SIG-M5 treated with dmso at 0.1 percent for 504 hours (cell line): Measurements from ENCODE around the gene KIF18B.
A peak's percentile ranks its signal among the peaks of the same experiment; 100 is the strongest.

Source experiments
- DNase-seq: peaks from one replicate; lab custom pipeline; 2025; ENCODE audit not compliant: unreplicated experiment; lab: John Stamatoyannopoulos, UW

Gene KIF18B

GRCh38 chr17:44947461-44948314 lies at the start of gene KIF18B:
Gene KIF18B, minus strand, starts transcription at chr17:44947773. Its CDS starts 11,429 bp downstream, at chr17:44936344.
- peak; percentile 99 for DNase-seq

DNA sequence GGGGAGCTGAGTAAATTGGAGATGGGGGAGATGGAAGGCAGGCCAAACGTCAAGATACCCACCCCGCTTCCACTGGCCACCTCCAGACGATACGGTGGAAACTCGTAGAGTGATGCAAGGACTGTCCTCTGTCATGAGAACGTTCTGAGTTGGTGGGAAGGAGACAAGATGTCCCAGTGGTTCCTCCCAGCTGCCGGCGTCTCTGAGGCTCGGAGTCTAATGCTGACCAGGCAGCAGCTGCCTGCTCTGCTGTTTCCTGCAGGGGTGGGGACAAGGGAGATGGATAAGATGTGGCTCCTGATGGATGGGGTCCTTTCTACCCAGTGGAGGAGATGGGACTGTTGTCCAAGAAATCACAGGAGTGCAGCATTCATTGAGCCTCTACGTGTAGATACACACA lies 48.7 kb upstream of the KIF18B start:
- DNase-seq, result no peak

DNA sequence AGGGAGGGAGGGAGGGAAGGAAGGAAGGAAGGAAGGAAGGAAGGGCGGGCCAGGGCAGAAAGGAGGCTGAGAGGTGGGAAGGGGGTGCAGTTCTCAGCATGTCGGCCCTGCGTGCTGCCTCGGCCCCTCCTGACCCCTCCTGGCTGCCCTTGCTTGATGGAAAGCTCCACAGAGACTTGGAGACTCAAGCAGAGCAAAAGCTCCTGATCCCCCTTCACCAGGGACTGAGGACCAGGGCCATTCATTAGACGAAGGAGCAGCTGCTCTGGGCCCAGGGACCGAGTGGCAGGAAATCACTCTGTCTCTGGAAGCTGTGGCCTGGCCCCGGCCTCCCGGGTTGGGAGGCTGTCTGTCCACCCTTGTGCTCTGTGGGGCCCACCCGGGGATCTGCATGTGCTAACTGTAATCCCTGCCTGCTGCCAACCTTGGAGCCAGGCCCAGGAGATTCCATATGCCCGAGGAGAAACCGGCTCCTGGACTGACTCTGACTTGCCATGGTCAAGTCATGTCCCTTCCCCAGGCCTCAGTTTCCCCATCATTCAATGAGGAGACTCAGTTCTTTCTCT lies 47.9 kb upstream of the KIF18B start:
- no peak for DNase-seq

DNA sequence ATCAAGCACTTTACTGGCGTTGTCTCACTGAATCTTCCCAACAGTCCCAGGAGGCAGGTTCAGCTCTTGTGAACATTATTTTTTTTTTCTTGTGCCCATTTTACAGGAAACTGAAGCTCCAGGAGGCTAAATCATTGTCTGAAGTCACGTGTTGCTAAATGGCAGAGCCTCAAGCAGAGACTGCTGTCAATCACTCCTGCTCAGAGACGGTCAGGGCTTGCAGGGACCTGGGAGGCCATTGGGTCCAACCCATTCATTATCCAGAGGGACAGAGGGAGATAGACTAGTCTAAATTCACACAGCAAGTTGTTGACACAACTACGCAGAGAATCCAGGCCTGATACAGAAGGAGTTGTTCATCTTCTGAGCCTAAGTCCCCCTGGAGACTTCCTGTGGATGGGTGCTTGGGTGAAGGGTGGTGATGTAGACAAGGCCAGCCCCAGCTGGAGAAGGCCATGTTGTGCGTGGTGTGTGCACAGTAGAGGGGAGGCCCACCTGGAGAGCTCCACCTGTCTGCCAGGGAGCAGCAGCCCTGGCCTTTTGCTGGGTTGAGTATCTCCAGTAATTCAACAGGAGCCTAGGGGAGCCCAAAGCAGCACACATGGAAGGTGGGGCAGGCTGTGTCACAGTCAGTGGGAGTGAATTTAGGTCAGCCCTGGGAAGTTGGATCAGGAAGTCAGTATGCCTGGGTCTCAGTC lies 44.8 kb upstream of the KIF18B start:
- no peak for DNase-seq

- DNase-seq, result no peak
Measured at GRCh38 chr17:44990994-44991393, 43.4 kb upstream of the KIF18B start.

DNA sequence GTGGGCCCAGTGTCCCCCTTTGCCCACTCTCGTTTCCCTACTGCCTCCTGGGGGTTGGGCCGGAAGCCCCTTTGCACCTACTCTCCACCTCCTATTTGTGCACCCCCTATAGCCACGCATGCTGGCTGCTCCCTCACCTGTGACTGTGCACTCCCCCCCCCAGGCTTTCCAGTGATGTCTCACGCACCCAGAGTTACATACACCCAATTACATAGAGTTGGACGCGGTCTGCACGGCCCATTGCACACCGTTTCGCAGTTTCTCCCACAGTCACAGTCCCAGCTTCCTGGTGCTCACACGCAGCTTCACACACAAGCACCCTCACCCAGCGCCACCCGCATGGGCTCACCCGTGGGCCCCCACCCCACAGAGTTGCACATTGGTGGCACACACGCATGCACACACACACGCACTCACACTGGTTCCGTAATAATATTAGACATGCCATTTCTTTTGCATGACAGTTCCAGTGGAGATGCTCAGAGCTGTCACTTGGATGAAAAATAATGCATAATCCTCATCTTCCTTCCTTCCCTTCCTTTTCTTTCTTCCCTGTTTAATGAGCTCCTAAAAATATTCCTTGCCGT lies 42.1 kb upstream of the KIF18B start:
- no peak for DNase-seq

DNA sequence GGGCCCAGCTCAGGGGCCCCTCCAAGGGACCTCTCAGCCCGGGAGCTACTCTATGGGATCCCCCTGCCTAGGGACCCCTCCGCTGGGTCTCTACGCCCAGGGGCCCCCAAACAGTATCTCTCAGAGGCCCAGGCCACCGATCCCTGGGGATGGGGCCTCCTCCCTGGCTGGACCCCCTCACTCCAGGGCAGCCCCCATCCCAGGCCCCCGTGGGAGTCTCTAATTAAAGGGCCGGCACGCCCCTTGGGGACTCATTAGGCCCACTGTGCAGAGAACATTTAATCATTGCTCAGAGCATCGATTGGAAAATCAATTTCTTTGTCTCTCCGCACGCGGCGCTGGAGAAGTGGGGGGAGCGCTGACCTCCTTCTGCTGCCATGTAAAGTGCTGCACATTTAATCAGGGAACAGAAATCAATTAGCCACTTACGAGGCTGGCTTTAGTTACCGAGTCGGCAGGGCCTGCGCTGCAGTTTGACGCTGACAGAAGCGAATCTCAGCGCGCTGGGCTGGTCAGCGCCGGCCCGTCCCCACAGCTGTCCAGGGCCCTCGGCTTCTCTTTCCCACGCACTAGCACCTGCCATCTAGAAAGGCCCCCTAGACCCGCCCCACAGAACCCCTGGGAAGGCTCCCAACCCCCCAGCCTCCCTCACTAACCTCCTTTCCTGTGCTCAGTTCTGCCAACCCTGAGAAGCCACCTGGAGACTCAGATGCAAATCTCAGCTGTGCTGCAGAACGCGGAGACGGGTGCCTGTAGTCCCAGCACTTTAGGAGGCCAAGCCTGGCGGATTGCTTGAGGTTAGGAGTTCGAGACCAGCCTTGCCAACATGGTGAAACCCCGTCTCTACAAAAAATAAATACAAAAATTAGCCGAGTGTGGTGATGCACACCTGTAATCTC lies 40.7 kb upstream of the KIF18B start:
- no peak for DNase-seq

DNA sequence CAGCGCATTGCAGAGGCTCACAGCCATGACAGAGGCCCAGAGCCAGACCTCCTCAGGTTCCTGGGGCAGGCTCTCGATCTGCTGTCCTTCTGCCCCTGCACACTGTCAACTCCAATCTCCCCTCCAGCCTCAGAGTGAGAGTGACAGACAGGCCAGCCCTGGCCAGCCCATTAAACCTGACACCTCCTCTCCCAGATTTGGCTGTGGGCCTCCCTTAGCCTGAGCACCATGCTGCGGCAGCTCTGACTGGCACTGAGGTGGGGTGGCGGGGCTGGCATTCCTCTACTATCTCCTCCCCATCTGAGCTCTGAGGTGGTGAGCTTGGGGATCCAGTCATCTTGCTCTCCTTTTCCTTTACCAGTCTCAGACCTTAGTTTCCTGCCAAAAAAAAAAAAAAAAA lies 36.0 kb upstream of the KIF18B start:
- DNase-seq, result no peak

GRCh38 chr17:44982113-44982702 lies 34.6 kb upstream of the KIF18B start:
- DNase-seq, result no peak

GRCh38 chr17:44981221-44981968 lies 33.8 kb upstream of the KIF18B start:
- DNase-seq, result no peak

- DNase-seq, result no peak
Measured at GRCh38 chr17:44979426-44979995, 31.9 kb upstream of the KIF18B start.

DNA sequence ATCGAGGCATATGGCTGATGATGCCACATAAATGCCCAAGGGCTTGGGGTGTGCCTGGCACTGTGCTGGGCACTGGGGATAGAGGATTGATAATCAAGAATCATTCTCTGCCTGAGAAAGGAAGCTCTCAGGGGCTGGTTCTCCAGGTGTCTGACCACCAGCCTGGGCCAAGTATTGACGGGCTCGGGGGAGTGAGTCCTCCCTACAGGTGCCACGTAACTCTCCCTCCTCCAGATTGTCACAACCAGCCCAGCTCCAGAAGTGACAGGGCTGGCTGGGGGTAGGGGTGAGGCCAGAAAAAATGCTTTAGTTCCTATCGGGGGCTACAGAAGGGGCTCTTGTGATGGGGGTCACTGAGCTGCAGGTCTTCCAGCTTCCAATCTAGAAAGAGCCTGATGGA lies 31.2 kb upstream of the KIF18B start:
- no peak for DNase-seq

GRCh38 chr17:44977814-44978550 lies 30.4 kb upstream of the KIF18B start:
- DNase-seq, result no peak

DNA sequence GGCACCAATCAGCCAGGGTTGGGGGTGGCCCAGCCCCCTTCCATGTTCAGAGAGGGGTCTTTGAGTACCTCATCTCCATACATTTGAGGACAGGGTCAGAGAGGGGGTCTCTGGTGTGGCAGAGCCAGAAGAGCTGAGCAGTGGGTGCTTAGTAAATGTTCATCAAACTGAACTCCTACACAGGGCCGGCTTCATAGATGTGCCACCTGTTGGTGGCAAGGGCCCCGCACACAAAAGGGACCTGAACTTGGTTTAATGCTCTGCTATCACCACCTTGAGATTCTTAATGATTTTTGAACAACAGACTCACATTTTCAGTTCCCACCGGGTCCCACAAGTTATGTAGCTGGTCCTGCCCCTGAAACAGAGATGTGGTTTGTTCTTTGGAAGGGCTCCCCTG lies 29.5 kb upstream of the KIF18B start:
- no peak for DNase-seq

DNA sequence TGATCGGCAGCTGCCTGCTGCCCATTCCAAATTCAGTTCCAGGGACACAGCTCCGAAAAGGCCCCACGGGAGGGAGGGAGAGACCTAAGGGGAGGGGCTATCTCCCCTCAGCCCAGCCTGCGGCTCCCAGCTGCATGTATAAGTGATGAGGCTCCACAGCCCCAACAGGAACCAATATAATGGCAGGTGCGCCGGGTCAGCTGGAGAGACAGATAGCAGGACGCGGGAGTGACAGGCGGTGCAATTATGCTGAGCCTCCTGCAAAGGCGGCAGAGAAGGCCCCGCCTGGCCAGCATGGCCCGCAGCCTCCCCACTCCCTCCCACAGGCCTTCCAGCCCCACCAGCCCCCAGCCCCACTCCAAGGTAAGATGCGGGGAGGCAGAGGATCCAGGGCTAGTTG lies 28.6 kb upstream of the KIF18B start:
- DNase-seq, result no peak

- no peak for DNase-seq
Measured at GRCh38 chr17:44972953-44973352, 25.4 kb upstream of the KIF18B start.

GRCh38 chr17:44971776-44972483 lies 24.4 kb upstream of the KIF18B start:
- DNase-seq, result no peak

- no peak for DNase-seq
Measured at GRCh38 chr17:44970136-44970741, 22.7 kb upstream of the KIF18B start.
